Activated CD8-positive, alpha-beta memory T cell treated with anti-CD3 and anti-CD28 coated beads, Interleukin-2, amount 50 U/mL, for 48 hours (primary cell): ENCODE measurements around the gene MPP4.

ENCODE experiments used
- DNase-seq: peaks from one replicate; pipeline ENCODE4 v3.0.0-alpha.2; 2020

Gene MPP4, protein sequence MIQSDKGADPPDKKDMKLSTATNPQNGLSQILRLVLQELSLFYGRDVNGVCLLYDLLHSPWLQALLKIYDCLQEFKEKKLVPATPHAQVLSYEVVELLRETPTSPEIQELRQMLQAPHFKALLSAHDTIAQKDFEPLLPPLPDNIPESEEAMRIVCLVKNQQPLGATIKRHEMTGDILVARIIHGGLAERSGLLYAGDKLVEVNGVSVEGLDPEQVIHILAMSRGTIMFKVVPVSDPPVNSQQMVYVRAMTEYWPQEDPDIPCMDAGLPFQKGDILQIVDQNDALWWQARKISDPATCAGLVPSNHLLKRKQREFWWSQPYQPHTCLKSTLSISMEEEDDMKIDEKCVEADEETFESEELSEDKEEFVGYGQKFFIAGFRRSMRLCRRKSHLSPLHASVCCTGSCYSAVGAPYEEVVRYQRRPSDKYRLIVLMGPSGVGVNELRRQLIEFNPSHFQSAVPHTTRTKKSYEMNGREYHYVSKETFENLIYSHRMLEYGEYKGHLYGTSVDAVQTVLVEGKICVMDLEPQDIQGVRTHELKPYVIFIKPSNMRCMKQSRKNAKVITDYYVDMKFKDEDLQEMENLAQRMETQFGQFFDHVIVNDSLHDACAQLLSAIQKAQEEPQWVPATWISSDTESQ

GRCh38 chr2:201698588-201699226 lies at the start of gene MPP4:
MPP4 (minus strand) TSS chr2:201698644; CDS start chr2:201693954, 4,690 bp downstream.
- no peak for DNase-seq

DNA sequence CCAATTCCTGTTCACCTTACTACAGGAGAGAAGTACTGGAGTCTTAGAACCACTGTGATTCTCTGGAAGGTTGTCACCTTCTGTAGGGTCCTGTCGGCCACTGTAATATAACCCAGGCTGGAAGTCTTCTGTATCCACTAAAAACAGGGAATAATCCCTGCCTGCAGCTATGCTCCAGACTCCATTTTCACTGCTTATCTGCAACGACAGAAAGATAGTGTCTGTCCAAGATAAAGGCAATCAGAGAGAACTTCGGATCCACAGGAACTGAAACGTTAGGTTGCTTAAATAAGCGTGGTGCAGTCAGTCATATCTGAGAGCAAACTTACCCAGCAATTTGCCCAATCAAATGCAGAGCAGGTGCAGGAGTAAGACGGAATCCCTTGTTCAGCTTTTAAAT lies 48.1 kb upstream of the MPP4 start:
- DNase-seq = no peak

DNA sequence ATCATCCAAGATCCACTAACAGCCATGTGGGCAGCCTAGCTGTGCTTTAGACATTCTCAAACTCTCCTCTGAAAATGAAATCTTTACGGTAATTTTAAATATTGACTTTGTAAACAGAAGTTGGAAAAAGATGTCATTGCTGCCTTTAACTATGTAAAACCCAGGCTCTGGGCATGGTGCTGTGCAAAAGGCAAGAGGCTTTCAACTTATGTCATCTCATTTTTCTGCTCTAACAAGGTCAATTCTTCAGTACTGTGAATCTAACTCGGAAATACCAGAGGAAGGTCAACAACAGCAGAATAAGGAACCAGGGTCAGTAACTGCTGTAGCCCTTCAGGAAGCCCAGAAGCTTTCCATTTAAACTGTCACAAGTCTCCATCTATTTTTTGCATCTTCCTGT lies 37.0 kb upstream of the MPP4 start:
- no peak for DNase-seq

GRCh38 chr2:201734111-201734510 lies 35.7 kb upstream of the MPP4 start:
- no peak for DNase-seq

GRCh38 chr2:201733544-201733943 lies 35.1 kb upstream of the MPP4 start:
- no peak for DNase-seq

- no peak for DNase-seq
Measured at GRCh38 chr2:201730651-201731285, 32.3 kb upstream of the MPP4 start.

GRCh38 chr2:201715459-201715858 lies 17.0 kb upstream of the MPP4 start:
- DNase-seq = no peak

- no peak for DNase-seq
Measured at GRCh38 chr2:201712726-201713125, 14.3 kb upstream of the MPP4 start.

GRCh38 chr2:201709747-201710146 lies 11.3 kb upstream of the MPP4 start:
- no peak for DNase-seq

DNA sequence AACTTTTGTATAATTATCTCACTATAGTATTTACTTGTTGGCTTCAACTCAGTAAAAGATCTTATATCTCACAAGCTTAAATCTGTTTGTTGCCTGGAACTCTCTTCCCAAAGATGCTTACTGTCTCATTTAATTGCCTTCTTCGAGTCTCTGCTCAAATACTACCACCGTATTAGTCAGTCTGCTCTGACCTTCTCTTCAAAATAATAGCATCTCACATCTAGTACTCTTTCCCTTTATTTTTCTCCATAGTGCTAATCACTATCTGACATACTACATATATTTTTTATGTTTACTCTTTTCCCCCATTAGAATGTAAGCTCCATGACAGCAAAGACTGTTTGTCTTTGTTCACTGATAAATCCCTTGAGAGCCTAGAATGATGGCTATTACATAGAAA lies 10.6 kb upstream of the MPP4 start:
- no peak for DNase-seq

- DNase-seq = no peak
Measured at GRCh38 chr2:201707753-201708152, 9.3 kb upstream of the MPP4 start.

- no peak for DNase-seq
Measured at GRCh38 chr2:201707142-201707541, 8.7 kb upstream of the MPP4 start.

DNA sequence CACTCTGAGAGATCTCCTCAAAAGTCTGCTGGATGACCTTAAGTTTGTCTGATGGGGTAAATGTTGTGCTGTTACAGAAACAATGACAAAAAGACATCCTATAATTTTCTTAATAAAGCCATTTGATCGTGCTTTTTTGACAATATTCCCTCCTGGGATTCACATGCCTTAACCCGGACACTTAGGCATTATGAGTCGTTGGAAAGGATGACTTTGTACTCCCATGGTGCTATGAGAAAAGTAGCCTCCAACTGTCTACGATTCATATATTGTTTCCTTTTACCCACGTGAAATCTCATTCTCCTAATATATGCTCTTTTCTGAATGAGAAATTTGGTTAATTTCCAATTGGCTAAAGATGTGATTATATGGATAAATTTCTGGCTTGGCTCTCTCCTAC lies 6.1 kb upstream of the MPP4 start:
- no peak for DNase-seq

- no peak for DNase-seq
Measured at GRCh38 chr2:201701646-201702045, 3.2 kb upstream of the MPP4 start.

GRCh38 chr2:201699416-201699815 lies 972 bp upstream of the MPP4 start:
- DNase-seq = no peak

- no peak for DNase-seq
Measured at GRCh38 chr2:201697899-201698298, 545 bp downstream of the MPP4 start.

- no peak for DNase-seq
Measured at GRCh38 chr2:201696151-201696659, 2.2 kb downstream of the MPP4 start.

DNA sequence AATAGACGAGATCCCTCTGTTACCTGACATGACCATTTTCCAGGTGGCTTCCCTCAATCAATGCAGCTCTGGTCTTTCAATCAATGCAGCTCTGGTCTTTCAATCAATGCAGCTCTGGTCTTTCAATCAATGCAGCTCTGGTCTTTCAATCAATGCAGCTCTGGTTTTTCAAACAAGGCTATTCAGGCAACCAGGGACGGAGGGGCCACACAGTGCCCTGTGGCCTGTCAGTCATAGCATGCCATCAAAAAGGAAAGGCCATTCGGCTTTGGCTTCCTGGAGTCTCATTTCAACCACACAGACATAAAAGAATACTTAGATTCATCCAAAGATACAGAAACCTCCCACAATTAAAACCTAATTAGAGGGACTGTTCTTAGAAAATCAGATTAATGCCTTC lies 13.3 kb downstream of the MPP4 start:
- DNase-seq = no peak

GRCh38 chr2:201680743-201681142 lies 17.7 kb downstream of the MPP4 start:
- DNase-seq = peak; percentile 56

- DNase-seq = no peak
Measured at GRCh38 chr2:201678401-201678800, 20.0 kb downstream of the MPP4 start.

- no peak for DNase-seq
Measured at GRCh38 chr2:201675454-201675853, 23.0 kb downstream of the MPP4 start.

- DNase-seq = no peak
Measured at GRCh38 chr2:201674794-201675193, 23.6 kb downstream of the MPP4 start.

DNA sequence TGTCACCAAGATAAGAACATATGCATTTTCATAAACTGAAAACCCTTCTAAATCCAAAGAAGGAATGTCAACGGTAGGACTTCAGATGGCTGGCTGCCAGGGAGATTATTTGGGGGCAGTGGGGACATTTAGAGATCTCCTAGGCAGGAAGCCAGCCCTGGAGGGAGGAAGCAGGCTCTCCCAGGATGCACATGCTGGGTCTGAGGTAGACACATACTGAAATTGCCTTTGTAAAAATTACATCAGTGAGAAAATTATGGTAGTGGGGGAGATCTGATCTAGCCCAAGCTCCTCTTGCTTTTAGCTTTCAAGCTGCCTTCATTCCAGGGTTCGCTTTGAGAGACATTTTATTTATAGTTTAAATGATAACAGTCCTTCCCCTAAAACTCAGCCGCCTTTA lies 24.1 kb downstream of the MPP4 start:
- no peak for DNase-seq
